B cell (primary cell): ENCODE measurements around the gene CSNK1A1.

Experiments used
- EZH2 ChIP-seq: IDR thresholded peaks from 2 replicates; pipeline ENCODE4 v1.6.1; 2012; ENCODE audit warnings: borderline replicate concordance, low read depth, mild to moderate bottlenecking, moderate library complexity, low read length; ENCODE audit not compliant: insufficient read depth, poor library complexity, severe bottlenecking
- TF ChIP-seq, protein P1 (sequence below): fragments of 200-600 bp; IDR thresholded peaks from one replicate; pipeline ENCODE4 v1.8.0; 2022; ENCODE audit warnings: antibody characterized with exemption, mild to moderate bottlenecking

- TF ChIP-seq, protein P1, sequence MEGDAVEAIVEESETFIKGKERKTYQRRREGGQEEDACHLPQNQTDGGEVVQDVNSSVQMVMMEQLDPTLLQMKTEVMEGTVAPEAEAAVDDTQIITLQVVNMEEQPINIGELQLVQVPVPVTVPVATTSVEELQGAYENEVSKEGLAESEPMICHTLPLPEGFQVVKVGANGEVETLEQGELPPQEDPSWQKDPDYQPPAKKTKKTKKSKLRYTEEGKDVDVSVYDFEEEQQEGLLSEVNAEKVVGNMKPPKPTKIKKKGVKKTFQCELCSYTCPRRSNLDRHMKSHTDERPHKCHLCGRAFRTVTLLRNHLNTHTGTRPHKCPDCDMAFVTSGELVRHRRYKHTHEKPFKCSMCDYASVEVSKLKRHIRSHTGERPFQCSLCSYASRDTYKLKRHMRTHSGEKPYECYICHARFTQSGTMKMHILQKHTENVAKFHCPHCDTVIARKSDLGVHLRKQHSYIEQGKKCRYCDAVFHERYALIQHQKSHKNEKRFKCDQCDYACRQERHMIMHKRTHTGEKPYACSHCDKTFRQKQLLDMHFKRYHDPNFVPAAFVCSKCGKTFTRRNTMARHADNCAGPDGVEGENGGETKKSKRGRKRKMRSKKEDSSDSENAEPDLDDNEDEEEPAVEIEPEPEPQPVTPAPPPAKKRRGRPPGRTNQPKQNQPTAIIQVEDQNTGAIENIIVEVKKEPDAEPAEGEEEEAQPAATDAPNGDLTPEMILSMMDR, result no peak
- no peak for TF ChIP-seq EZH2
Measured at GRCh38 chr5:149567226-149567625, 16.0 kb upstream of the CSNK1A1 start.
